ENCODE results near the gene TAF3.

- TF ChIP-seq, protein P1, sequence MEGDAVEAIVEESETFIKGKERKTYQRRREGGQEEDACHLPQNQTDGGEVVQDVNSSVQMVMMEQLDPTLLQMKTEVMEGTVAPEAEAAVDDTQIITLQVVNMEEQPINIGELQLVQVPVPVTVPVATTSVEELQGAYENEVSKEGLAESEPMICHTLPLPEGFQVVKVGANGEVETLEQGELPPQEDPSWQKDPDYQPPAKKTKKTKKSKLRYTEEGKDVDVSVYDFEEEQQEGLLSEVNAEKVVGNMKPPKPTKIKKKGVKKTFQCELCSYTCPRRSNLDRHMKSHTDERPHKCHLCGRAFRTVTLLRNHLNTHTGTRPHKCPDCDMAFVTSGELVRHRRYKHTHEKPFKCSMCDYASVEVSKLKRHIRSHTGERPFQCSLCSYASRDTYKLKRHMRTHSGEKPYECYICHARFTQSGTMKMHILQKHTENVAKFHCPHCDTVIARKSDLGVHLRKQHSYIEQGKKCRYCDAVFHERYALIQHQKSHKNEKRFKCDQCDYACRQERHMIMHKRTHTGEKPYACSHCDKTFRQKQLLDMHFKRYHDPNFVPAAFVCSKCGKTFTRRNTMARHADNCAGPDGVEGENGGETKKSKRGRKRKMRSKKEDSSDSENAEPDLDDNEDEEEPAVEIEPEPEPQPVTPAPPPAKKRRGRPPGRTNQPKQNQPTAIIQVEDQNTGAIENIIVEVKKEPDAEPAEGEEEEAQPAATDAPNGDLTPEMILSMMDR (optimal IDR thresholded peaks at IDR 0.05 in 1 of 3, IDR thresholded peaks at IDR 0.05 in 1 of 3, conservative IDR thresholded peaks at IDR 0.05 in 1 of 3; ENCODE audit: extremely low read depth in 1 of 3, insufficient read depth in 2 of 3, low read length in 3 of 3): no peak
- TF ChIP-seq EZH2 (IDR thresholded peaks at IDR 0.05; ENCODE audit: low read length): no peak
Observed at GRCh38 chr10:8047452-8048280, 229.4 kb downstream of the TAF3 start.

Measured in keratinocyte (primary cell).